Fibroblast of gingiva (primary cell): ENCODE results near the gene THTPA.

Experiments
- DNase-seq: peaks from one replicate; pipeline ENCODE4 v3.0.0-alpha.2; 2011; ENCODE audit warnings: low read depth

Gene THTPA

GRCh38 chr14:23555882-23556699 lies at the start of gene THTPA:
TSS of gene THTPA (plus strand) at chr14:23556271. CDS start at chr14:23556758, 487 bp downstream.
- DNase-seq, result peak; percentile 83

- DNase-seq, result no peak
Measured at GRCh38 chr14:23512156-23512555, 43.9 kb upstream of the THTPA start.

GRCh38 chr14:23513005-23513817 lies 42.9 kb upstream of the THTPA start:
- no peak for DNase-seq

GRCh38 chr14:23513818-23514643 lies 42.0 kb upstream of the THTPA start:
- no peak for DNase-seq

- DNase-seq, result no peak
Measured at GRCh38 chr14:23514644-23514957, 41.5 kb upstream of the THTPA start.

- no peak for DNase-seq
Measured at GRCh38 chr14:23517650-23518326, 38.3 kb upstream of the THTPA start.

GRCh38 chr14:23518709-23519108 lies 37.4 kb upstream of the THTPA start:
- no peak for DNase-seq

GRCh38 chr14:23520899-23521533 lies 35.1 kb upstream of the THTPA start:
- no peak for DNase-seq

GRCh38 chr14:23521785-23522640 lies 34.1 kb upstream of the THTPA start:
- DNase-seq, result no peak

GRCh38 chr14:23522643-23523198 lies 33.4 kb upstream of the THTPA start:
- DNase-seq, result no peak

GRCh38 chr14:23523229-23524016 lies 32.6 kb upstream of the THTPA start:
- no peak for DNase-seq

- no peak for DNase-seq
Measured at GRCh38 chr14:23524954-23525353, 31.1 kb upstream of the THTPA start.

GRCh38 chr14:23525611-23526010 lies 30.5 kb upstream of the THTPA start:
- no peak for DNase-seq

- DNase-seq, result no peak
Measured at GRCh38 chr14:23528555-23528954, 27.5 kb upstream of the THTPA start.

GRCh38 chr14:23529016-23529415 lies 27.1 kb upstream of the THTPA start:
- DNase-seq, result no peak

- DNase-seq, result no peak
Measured at GRCh38 chr14:23530375-23531055, 25.6 kb upstream of the THTPA start.

- DNase-seq, result no peak
Measured at GRCh38 chr14:23531391-23531790, 24.7 kb upstream of the THTPA start.

GRCh38 chr14:23532658-23533057 lies 23.4 kb upstream of the THTPA start:
- DNase-seq, result no peak
